Endothelial cell of umbilical vein (primary cell): ENCODE data around the gene ALOX15B. TPM values are rescaled to one million over a fixed set of nuclear protein-coding genes. Genes with fewer than 3 reads are reported as not detected.

Experiments used
- BruUV-seq: library from RNA; stranded (reverse); fragments of 400-500 nt; replicated peaks from 2 replicates; lab custom pipeline; 2021; lab: Mats Ljungman, UMichigan
- CTCF ChIA-PET: fragments of 300-600, 350-600 bp; sonication (Branson Sonifier 250); formaldehyde crosslinking; loops from one replicate; lab custom pipeline; 2021; ENCODE audit warnings: antibody characterized with exemption, inconsistent platforms; lab: Charles Lee
- POLR2A ChIA-PET: fragments of 300-600, 350-600 bp; sonication (Branson Sonifier 250); formaldehyde crosslinking; loops from one replicate; lab custom pipeline; 2021; ENCODE audit warnings: antibody characterized with exemption, inconsistent platforms; lab: Charles Lee
- DNase-seq: peaks from one replicate; pipeline ENCODE4 v3.0.0-alpha.2; 2011; ENCODE audit warnings: low read depth, low spot score
- FAIRE-seq: peaks from 2 replicates; lab custom pipeline; 2011; peaks lifted over from hg19 to GRCh38; lab: Jason Lieb, UNC
- H2AFZ ChIP-seq: 2 replicates; pipeline ENCODE4 v1.6.0; 2012; ENCODE audit warnings: low read depth, low read length, control low read depth, inconsistent platforms
- H3K27ac ChIP-seq: 2 replicates; pipeline ENCODE4 v1.5.1; 2011; ENCODE audit warnings: low read depth, mild to moderate bottlenecking, control low read depth, low read length, moderate library complexity; ENCODE audit not compliant: insufficient read depth
- H3K27me3 ChIP-seq, 2 experiments: 2 replicates each; pipeline versions ENCODE4 v1.6.0 to v1.6.1; 2011; ENCODE audit warnings: low read length in 2 of 2, mixed read lengths in 1 of 2; ENCODE audit not compliant: control insufficient read depth in 2 of 2, insufficient read depth in 2 of 2
- H3K36me3 ChIP-seq, 2 experiments: 2 replicates in 1 of 2; 3 replicates in 1 of 2; pipeline ENCODE4 v1.5.1; 2011; ENCODE audit warnings: low read length in 2 of 2, mild to moderate bottlenecking in 1 of 2, moderate library complexity in 1 of 2; ENCODE audit not compliant: control insufficient read depth in 2 of 2, insufficient read depth in 2 of 2; ENCODE audit errors: extremely low read depth in 1 of 2
- H3K4me1 ChIP-seq: 3 replicates; pipeline ENCODE4 v1.5.1; 2011; ENCODE audit warnings: mild to moderate bottlenecking, low read length; ENCODE audit not compliant: control insufficient read depth, insufficient read depth; ENCODE audit errors: extremely low read depth
- H3K4me2 ChIP-seq: 2 replicates; pipeline ENCODE4 v1.6.1; 2011; ENCODE audit warnings: low read length, control low read depth, mixed read lengths; ENCODE audit not compliant: insufficient read depth
- H3K4me3 ChIP-seq, 3 experiments: fragments of 200-600 bp in 1 of 3; sonication (generic), shearing (Covaris generic) in 1 of 3; replicated peaks in 1 of 3; 2 replicates each; pipeline ENCODE4 v1.5.1; 2011 to 2016; ENCODE audit warnings: control low read depth in 3 of 3, low read length in 3 of 3, mild to moderate bottlenecking in 2 of 3, inconsistent platforms in 1 of 3, low read depth in 1 of 3, moderate library complexity in 1 of 3; ENCODE audit not compliant: insufficient read depth in 1 of 3
- H3K79me2 ChIP-seq: 2 replicates; pipeline ENCODE4 v1.6.0; 2012; ENCODE audit warnings: low read length, inconsistent platforms; ENCODE audit not compliant: control insufficient read depth, insufficient read depth
- H3K9ac ChIP-seq: replicated peaks from 2 replicates; pipeline ENCODE3; 2011; ENCODE audit warnings: low read length, control low read depth; ENCODE audit not compliant: insufficient read depth; ENCODE audit errors: extremely low read depth
- H3K9me1 ChIP-seq: replicated peaks from 3 replicates; pipeline ENCODE4 v1.6.0; 2011; ENCODE audit warnings: mild to moderate bottlenecking, low read length; ENCODE audit not compliant: control insufficient read depth, insufficient read depth; ENCODE audit errors: extremely low read depth
- H3K9me3 ChIP-seq: replicated peaks from 2 replicates; pipeline ENCODE4 v1.5.1; 2012; ENCODE audit warnings: low read length, inconsistent platforms; ENCODE audit not compliant: control insufficient read depth, insufficient read depth
- H4K20me1 ChIP-seq: replicated peaks from 2 replicates; pipeline ENCODE3; 2011; ENCODE audit warnings: mild to moderate bottlenecking, low read length; ENCODE audit not compliant: control insufficient read depth, insufficient read depth; ENCODE audit errors: extremely low read depth
- CTCF ChIP-seq, 2 donors: IDR thresholded peaks; 1 replicate in 1 of 2; 2 replicates in 1 of 2; pipeline ENCODE4 v1.5.1; 2011; ENCODE audit warnings: low read length in 2 of 2, mild to moderate bottlenecking in 2 of 2, moderate library complexity in 2 of 2, control low read depth in 1 of 2, inconsistent platforms in 1 of 2, low read depth in 1 of 2; ENCODE audit not compliant: insufficient read depth in 1 of 2; ENCODE audit errors: extremely low read depth in 1 of 2
- EZH2 ChIP-seq: IDR thresholded peaks from 2 replicates; pipeline ENCODE4 v1.6.1; 2012; ENCODE audit warnings: borderline replicate concordance, low read depth, mild to moderate bottlenecking, moderate library complexity, low read length, inconsistent platforms; ENCODE audit not compliant: severe bottlenecking
- FOS ChIP-seq: IDR thresholded peaks from 2 replicates; pipeline ENCODE4 v1.6.1; 2011; ENCODE audit warnings: mild to moderate bottlenecking, low read length, moderate library complexity, borderline replicate concordance; ENCODE audit not compliant: insufficient read depth
- GATA2 ChIP-seq: IDR thresholded peaks from 2 replicates; pipeline ENCODE4 v1.7.0; 2011; ENCODE audit warnings: low read depth, mild to moderate bottlenecking, moderate library complexity, mixed read lengths, low read length; ENCODE audit not compliant: insufficient read length, insufficient read depth
- JUN ChIP-seq: IDR thresholded peaks from 2 replicates; pipeline ENCODE4 v1.6.1; 2011; ENCODE audit warnings: borderline replicate concordance, low read depth; ENCODE audit not compliant: insufficient read length, insufficient read depth
- MAX ChIP-seq: IDR thresholded peaks from 2 replicates; pipeline ENCODE4 v1.6.1; 2011; ENCODE audit not compliant: insufficient read depth, insufficient read length
- MYC ChIP-seq: IDR thresholded peaks from one replicate; pipeline ENCODE4 v1.6.1; 2011; ENCODE audit warnings: mild to moderate bottlenecking, low read depth, low read length
- POLR2A ChIP-seq: IDR thresholded peaks from 2 replicates; pipeline ENCODE4 v1.6.1; 2012; ENCODE audit warnings: low read depth, mild to moderate bottlenecking, control low read depth, low read length
- POLR2AphosphoS5 ChIP-seq: IDR thresholded peaks from 2 replicates; pipeline ENCODE4 v1.6.1; 2012; ENCODE audit warnings: low read depth, mild to moderate bottlenecking, control low read depth, low read length, moderate library complexity; ENCODE audit not compliant: insufficient read depth
- dilution Hi-C: fragments of 300-500 bp; cut with MboI; formaldehyde crosslinking; loops from one replicate; pipeline ENCODE4 v1.15.0; 2019; ENCODE audit warnings: low sequenced_read_pairs; ENCODE audit not compliant: extremely low pct_ligation_motif_present
- intact Hi-C: fragments of 100-400 bp; cut with micrococcal nuclease; formaldehyde crosslinking; loops from one replicate; pipeline ENCODE4 v1.10.0; 2022
- polyA plus RNA-seq, 4 experiments: library from polyadenylated mRNA; depleted of rRNA in 3 of 4; stranded (reverse) in 3 of 4; unstranded in 1 of 4; fragments of >200 nt; gene quantifications; 2 replicates each; pipeline versions ENCODE4 v1.2.1 to v1.2.3, GENCODE V29; 2011 to 2012; ENCODE audit warnings: missing spikeins in 1 of 4
- total RNA-seq: library from RNA; stranded (reverse); gene quantifications from 2 replicates; pipeline ENCODE4 v1.2.3, GENCODE V29; 2021

ALOX15B gene
- total and polyA plus RNA-seq, 2 donors (not counting 3 experiments of a cell fraction or from before 2014, with no cell fraction given): not detected

DNA sequence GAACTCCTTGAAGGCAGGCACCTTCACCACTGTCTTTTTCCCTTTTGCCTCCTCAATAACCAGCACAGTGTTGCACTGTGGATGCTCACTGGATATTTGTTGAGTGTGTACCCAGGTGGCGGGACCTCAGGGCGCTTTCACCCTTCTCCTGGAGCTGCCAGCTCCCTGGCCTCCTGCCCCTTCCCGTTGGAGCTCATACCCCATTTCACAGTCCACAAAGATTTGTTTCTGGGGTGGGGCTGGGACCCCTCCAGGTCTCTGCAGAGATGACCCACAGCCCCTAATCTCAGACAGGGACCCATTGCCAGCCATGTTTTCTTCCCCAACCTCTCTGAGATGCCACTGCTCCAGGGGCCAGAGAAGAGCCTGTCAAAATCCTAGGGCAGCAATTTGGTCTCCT lies 36.2 kb downstream of the ALOX15B start:
- dilution Hi-C loops: no loop called here
- ChIA-PET CTCF (interaction anchor here (1.2 to 4.6 kb wide), 19 partner anchors 9 to 256 kb away, joined by 3 to 158 read pairs (median 9); partner anchors contain the start of genes ALOX12B and ALOXE3), POLR2A (interaction anchor here (1.1 kb wide), 1 partner anchor 98 kb away, joined by 3 read pairs; no protein-coding TSS in a partner anchor)
- H4K20me1 ChIP-seq: no peaks in the 10 kb centered on the region
- H3K4me1 ChIP-seq: peaks cover 6% of the 10 kb centered on the region
- H3K27me3 ChIP-seq: peaks cover 35 to 42% of the 10 kb centered on the region in 2 experiments
- no peak overlapping the region for H3K4me2 ChIP-seq
- H3K4me3 ChIP-seq: no peak overlapping the region
- no peak overlapping the region for H2AFZ ChIP-seq
- H3K9ac ChIP-seq: no peak overlapping the region
- no peaks in the 10 kb centered on the region for H3K79me2 ChIP-seq
- no peaks in the 10 kb centered on the region for H3K36me3 ChIP-seq
- DNase-seq: no peak
- BruUV-seq: no TSS peak
- no peak for TF ChIP-seq MAX
- TF ChIP-seq CTCF (IDR thresholded peaks at IDR 0.05; ENCODE audit: extremely low read depth in 1 of 2, insufficient read depth in 1 of 2, low read depth in 1 of 2, low read length in 2 of 2): no peak
- no peak for TF ChIP-seq FOS
- no peak for TF ChIP-seq POLR2A
- TF ChIP-seq JUN: no peak
- TF ChIP-seq POLR2AphosphoS5: no peak
- TF ChIP-seq GATA2: no peak
- no peak for TF ChIP-seq EZH2
- TF ChIP-seq MYC: no peak
- intact Hi-C loops: no loop called here
- no peaks in the 10 kb centered on the region for H3K9me1 ChIP-seq
- FAIRE-seq: no peak
- no peak overlapping the region for H3K27ac ChIP-seq
- no peaks in the 10 kb centered on the region for H3K9me3 ChIP-seq
